HEK293 (cell line): ENCODE data around the gene UBB.

ENCODE experiments used
- CTCF ChIP-seq: fragments of 450-650 bp; formaldehyde crosslinking; IDR thresholded peaks from 2 replicates; pipeline ENCODE4 v1.5.1; 2016; ENCODE audit warnings: missing biosample characterization, missing genetic modification characterization
- GLI4 ChIP-seq: fragments of 450-650 bp; formaldehyde crosslinking; IDR thresholded peaks from 2 replicates; pipeline ENCODE4 v1.5.1; 2016; ENCODE audit warnings: missing biosample characterization, missing genetic modification characterization
- RBAK ChIP-seq: fragments of 450-650 bp; formaldehyde crosslinking; IDR thresholded peaks from 2 replicates; pipeline ENCODE4 v1.5.1; 2016; ENCODE audit warnings: missing biosample characterization, missing genetic modification characterization
- REST ChIP-seq: fragments of 450-650 bp; formaldehyde crosslinking; IDR thresholded peaks from 2 replicates; pipeline ENCODE4 v1.5.1; 2016; ENCODE audit warnings: missing biosample characterization, missing genetic modification characterization
- YY1 ChIP-seq: fragments of 450-650 bp; formaldehyde crosslinking; IDR thresholded peaks from 2 replicates; pipeline ENCODE4 v1.5.1; 2018; ENCODE audit warnings: missing biosample characterization, missing genetic modification characterization
- ZBTB49 ChIP-seq: fragments of 450-650 bp; formaldehyde crosslinking; IDR thresholded peaks from 2 replicates; pipeline ENCODE4 v1.5.1; 2016; ENCODE audit warnings: missing biosample characterization, missing genetic modification characterization, low read depth
- ZNF114 ChIP-seq: fragments of 450-650 bp; formaldehyde crosslinking; IDR thresholded peaks from 2 replicates; pipeline ENCODE4 v1.5.0; 2017; ENCODE audit warnings: missing biosample characterization, missing genetic modification characterization
- ZNF239 ChIP-seq: fragments of 450-650 bp; formaldehyde crosslinking; IDR thresholded peaks from 2 replicates; pipeline ENCODE4 v1.5.1; 2016; ENCODE audit warnings: missing biosample characterization, missing genetic modification characterization
- ZNF26 ChIP-seq: fragments of 450-650 bp; formaldehyde crosslinking; IDR thresholded peaks from 2 replicates; pipeline ENCODE4 v1.5.1; 2016; ENCODE audit warnings: missing biosample characterization, missing genetic modification characterization
- ZNF302 ChIP-seq: fragments of 450-650 bp; formaldehyde crosslinking; IDR thresholded peaks from 2 replicates; pipeline ENCODE4 v1.5.1; 2016; ENCODE audit warnings: missing biosample characterization, missing genetic modification characterization, low read depth
- ZNF473 ChIP-seq: fragments of 450-650 bp; formaldehyde crosslinking; IDR thresholded peaks from 2 replicates; pipeline ENCODE4 v1.5.1; 2017; ENCODE audit warnings: missing biosample characterization, missing genetic modification characterization
- ZNF580 ChIP-seq: fragments of 450-650 bp; formaldehyde crosslinking; IDR thresholded peaks from 2 replicates; pipeline ENCODE4 v1.5.1; 2016; ENCODE audit warnings: missing biosample characterization, missing genetic modification characterization
- ZNF639 ChIP-seq: fragments of 450-650 bp; formaldehyde crosslinking; IDR thresholded peaks from 2 replicates; pipeline ENCODE4 v1.5.1; 2016; ENCODE audit warnings: missing biosample characterization, missing genetic modification characterization

GRCh38 chr17:16378636-16379282 is 2.1 kb upstream of the UBB start:
- TF ChIP-seq ZNF580 (tag by site-specific recombination) (no peak), CTCF (no peak), ZNF239 (tag by site-specific recombination) (no peak), RBAK (tag by site-specific recombination) (no peak), ZBTB49 (tag by site-specific recombination) (no peak), REST (no peak), ZNF473 (no peak), YY1 (tag by site-specific recombination) (no peak), ZNF114 (no peak), ZNF302 (tag by site-specific recombination) (no peak), GLI4 (tag by site-specific recombination) (no peak), ZNF639 (no peak), ZNF26 (tag by site-specific recombination) (no peak)
